GM18867 (cell line): Measurements from ENCODE around the gene BTLA.
"Not testable (repeated sequence)": the region's sequence is repeated elsewhere in the genome, so short reads cannot be mapped to it uniquely, and the experiment has no call there.

Experiments
- ATAC-seq: cut with Tn5 transposase; IDR thresholded peaks from one replicate; pipeline ENCODE4 v1.9.1; 2021; ENCODE audit warnings: mild to moderate bottlenecking, moderate library complexity; ENCODE audit not compliant: unreplicated experiment

Gene BTLA

DNA sequence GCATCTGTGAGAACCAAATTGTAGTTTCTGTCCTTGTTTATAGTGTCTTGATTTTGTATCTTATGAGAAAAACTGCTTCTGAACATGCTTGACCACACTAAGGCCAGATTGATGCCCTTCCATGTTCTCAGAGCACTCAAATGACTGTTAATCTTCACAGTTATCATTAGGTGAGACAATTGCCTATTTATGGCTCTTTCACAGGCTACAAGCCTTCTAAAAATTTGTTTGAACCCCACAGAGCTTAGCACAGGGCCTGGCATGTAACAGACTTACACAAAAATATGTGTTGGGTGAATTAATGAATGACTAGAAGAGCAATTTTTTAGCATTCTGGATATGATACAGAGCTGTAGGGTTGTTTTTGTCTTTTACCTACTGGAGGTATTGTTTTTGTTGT lies 43.1 kb downstream of the BTLA start:
- ATAC-seq = peak; percentile 35

GRCh38 chr3:112448939-112449338 lies 50.3 kb downstream of the BTLA start:
- no peak for ATAC-seq

DNA sequence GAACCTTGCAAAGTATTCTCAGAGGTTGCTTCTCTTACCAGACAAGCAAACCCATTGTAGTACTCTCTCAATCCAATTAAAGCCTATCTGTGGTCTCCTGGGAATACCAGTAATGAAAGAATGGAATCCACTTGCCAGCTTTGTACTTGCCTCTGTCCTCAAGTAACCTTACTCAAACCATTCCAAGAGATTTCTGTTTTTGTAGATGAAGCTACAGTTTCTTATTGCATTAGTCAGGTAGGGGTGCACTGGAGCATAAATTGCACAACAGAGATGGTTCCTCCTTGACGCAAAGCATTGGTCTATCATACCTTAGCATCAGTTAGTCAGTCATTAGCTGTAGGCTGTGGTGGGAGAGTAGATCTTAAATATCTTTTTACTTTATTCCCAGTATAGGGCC lies 52.9 kb downstream of the BTLA start:
- ATAC-seq = no peak

DNA sequence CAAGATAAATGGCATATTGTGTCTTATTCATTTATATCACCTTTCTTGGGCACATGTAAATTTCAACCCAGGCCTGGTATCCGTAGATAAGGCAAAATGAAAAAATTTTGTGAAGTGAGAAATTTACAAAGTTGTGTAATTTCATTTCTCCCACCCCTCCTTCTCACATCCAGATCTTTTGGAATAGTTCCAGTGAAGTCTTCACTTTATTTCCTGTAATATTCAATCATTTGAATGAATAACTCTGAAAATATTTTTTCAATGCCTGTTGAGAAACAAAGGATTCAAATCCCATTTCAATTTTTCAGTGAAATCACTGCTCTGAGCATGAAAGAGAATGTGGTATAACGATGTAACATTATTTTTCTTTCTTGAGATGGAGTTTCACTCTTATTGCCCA lies 53.4 kb downstream of the BTLA start:
- no peak for ATAC-seq

- ATAC-seq = peak; percentile 89
Observed at GRCh38 chr3:112437146-112438022, 61.9 kb downstream of the BTLA start.

DNA sequence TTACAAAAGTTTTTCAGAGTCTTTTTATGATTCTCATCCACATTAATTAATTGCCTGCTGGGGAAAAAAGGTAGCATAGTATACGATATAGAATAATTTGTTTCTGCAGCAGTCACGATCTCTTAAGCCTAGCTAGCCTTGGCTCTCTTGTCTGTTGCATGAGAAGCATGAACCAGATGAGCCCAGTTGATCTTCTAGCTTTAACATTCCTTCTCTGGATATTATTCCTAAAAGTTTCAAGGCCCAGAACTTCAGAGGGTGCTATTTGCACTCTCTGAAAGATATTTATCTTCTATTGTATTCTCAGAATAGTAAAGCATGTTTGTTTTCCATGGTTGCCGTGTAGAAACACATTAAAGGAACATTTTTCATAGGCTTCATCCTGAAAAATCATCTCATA lies 69.3 kb downstream of the BTLA start:
- ATAC-seq = no peak

- ATAC-seq = no peak
Observed at GRCh38 chr3:112427123-112427522, 72.1 kb downstream of the BTLA start.

DNA sequence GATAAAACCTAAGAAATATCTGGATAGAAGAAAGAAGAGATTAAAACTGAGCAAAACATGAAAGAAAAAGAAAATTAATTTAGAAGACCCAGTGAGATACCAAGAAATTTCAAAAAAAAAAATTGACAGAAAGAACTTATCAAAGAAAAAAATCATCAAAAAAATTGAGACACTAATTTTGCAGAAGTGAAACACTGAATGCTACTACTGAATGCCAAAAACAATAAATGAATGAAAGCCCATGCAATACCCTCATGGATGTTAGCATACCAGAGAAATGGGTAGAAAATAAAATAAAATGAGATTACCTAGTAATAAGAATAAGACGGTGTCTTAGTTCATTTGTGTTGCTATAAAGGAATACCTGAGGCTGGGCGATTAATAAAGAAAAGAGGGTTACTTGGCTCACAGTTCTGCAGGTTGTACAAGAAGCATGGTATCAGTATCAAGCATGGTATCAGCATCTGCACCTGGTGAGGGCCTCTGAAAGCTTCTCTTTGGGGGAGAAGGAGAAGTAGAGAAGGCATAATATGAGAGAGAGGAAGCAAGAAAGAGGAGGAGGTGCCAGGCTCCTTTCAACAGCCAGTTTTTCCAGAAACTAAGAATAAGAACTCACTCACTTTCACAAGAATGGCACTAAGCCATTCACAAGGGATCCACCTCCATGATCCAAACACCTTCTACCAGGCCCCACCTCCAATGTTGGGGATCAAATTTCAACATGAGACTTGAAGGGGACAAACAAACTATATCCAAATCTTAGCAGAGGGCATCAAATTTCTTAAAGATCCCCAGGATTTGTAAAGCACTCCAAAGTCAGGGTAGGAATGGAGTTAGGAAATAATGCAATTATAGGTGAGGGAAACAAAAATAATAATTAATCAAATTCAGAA lies 73.2 kb downstream of the BTLA start:
- ATAC-seq = peak; percentile 89

- ATAC-seq = no peak
Observed at GRCh38 chr3:112425382-112425781, 73.9 kb downstream of the BTLA start.

GRCh38 chr3:112424394-112424793 lies 74.9 kb downstream of the BTLA start:
- no peak for ATAC-seq

GRCh38 chr3:112422921-112423320 lies 76.4 kb downstream of the BTLA start:
- ATAC-seq = not testable (repeated sequence)

DNA sequence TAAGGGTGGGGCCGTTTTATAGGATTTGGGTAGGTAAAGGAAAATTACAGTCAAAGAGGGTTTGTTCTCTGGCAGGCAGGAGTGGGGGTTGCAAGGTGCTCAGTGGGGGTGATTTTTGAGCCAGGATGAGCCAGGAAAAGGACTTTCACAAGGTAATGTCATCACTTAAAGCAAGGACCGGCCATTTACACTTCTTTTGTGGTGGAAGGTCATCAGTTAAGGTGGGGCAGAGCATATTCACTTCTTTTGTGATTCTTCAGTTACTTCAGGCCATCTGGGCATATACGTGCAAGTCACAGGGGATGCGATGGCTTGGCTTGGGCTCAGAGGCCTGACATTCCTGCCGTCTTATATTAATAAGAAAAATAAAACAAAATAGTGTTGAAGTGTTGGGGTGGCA lies 80.7 kb downstream of the BTLA start:
- ATAC-seq = not testable (repeated sequence)

DNA sequence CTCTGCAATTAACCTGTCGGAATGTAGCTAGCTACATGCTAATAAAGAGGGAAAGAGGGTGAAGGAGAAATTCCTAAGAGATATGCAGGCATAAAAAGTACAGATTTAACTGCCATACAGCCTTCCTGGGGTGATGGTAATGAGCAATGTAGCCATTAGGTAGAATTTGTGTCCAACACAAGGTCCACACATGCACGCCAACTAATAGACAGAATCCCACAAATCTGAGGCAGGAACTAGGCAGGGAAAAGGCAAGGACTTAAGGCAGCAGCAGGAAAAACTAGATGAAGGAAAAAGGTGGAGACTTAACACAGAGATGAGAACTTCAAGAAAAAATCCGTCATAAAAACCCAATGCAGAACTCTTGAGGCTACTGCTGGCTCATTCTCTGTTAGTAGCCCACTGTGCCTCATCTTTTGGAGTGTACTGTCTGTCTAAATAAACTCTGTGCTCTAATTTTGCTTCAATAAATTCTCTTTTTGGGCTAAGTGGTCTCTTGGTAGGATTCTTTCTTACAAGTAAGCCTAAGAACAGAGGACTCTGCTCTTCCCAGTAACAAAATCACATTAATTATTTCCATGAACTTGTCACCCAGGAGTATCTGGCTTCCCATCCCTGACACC lies 81.5 kb downstream of the BTLA start:
- ATAC-seq = no peak

GRCh38 chr3:112416391-112417212 lies 82.7 kb downstream of the BTLA start:
- ATAC-seq = no peak

DNA sequence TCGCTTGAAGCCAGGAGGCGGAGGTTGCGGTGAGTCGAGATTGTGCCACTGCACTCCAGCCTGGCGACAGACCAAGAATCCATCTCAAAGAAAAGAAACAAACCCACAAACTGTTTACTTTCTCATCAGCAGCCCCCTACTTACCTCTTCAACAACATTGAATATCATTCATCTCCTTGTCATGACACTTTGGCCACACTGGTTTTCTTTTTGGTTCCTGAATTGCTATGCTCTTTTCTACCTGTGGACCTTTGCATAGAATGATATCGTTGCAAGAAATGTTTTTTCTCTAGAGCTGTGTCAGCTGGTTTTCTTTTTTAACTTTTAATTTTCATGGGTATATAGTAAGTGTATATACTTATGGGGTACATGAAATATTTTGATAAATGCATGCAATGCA lies 83.9 kb downstream of the BTLA start:
- no peak for ATAC-seq
